AML-193 (cell line): Measurements from ENCODE around the gene STX1B.
A peak's percentile ranks its signal among the peaks of the same experiment; 100 is the strongest.
"Not testable (repeated sequence)": the region's sequence is repeated elsewhere in the genome, so short reads cannot be mapped to it uniquely, and the experiment has no call there.

Experiments
- DNase-seq, 2 experiments: peaks; one replicate each; lab custom pipeline; 2025; lab: John Stamatoyannopoulos, UW

STX1B gene

GRCh38 chr16:31010585-31011325, at the start of gene STX1B:
TSS of gene STX1B (minus strand) at chr16:31010638. CDS start at chr16:31010396, 242 bp downstream.
- DNase-seq: no peak

GRCh38 chr16:31055613-31056012, 45.2 kb upstream of the STX1B start:
- DNase-seq: no peak

GRCh38 chr16:31052114-31052513, 41.7 kb upstream of the STX1B start:
- no peak for DNase-seq

- no peak for DNase-seq
Observed at GRCh38 chr16:31050280-31051030, 40.0 kb upstream of the STX1B start.

- no peak for DNase-seq
Observed at GRCh38 chr16:31043898-31044481, 33.6 kb upstream of the STX1B start.

- no peak for DNase-seq
Observed at GRCh38 chr16:31043352-31043751, 32.9 kb upstream of the STX1B start.

GRCh38 chr16:31042866-31043265, 32.4 kb upstream of the STX1B start:
- DNase-seq: no peak

- DNase-seq: no peak
Observed at GRCh38 chr16:31038993-31039392, 28.6 kb upstream of the STX1B start.

- DNase-seq: peak in 1 of 2 experiments; percentile 17
Observed at GRCh38 chr16:31036691-31037090, 26.3 kb upstream of the STX1B start.

- DNase-seq: peak; percentile 72 to 79
Observed at GRCh38 chr16:31033709-31034492, 23.5 kb upstream of the STX1B start.

- peak; percentile 98 for DNase-seq
Observed at GRCh38 chr16:31032736-31033708, 22.6 kb upstream of the STX1B start, which contains the start of gene STX4. TSS of gene STX4 (plus strand) at chr16:31033558. CDS start at chr16:31033806, 248 bp downstream.

- DNase-seq: no peak
Observed at GRCh38 chr16:31031276-31031675, 20.8 kb upstream of the STX1B start.

- no peak for DNase-seq
Observed at GRCh38 chr16:31029272-31029671, 18.8 kb upstream of the STX1B start.

- no peak for DNase-seq
Observed at GRCh38 chr16:31025339-31025738, 14.9 kb upstream of the STX1B start.

GRCh38 chr16:31023627-31024226, 13.3 kb upstream of the STX1B start:
- no peak for DNase-seq

GRCh38 chr16:31023252-31023602, 12.8 kb upstream of the STX1B start:
- DNase-seq: no peak

- DNase-seq: no peak
Observed at GRCh38 chr16:31022544-31023251, 12.3 kb upstream of the STX1B start.

- no peak for DNase-seq
Observed at GRCh38 chr16:31020536-31020935, 10.1 kb upstream of the STX1B start.

- not testable (repeated sequence) for DNase-seq
Observed at GRCh38 chr16:31017756-31018155, 7.3 kb upstream of the STX1B start.

GRCh38 chr16:31016018-31016417, 5.6 kb upstream of the STX1B start:
- DNase-seq: no peak
